ENCODE results near the gene DIAPH2. TPM values are rescaled to one million over a fixed set of nuclear protein-coding genes. Genes with fewer than 3 reads are reported as not detected.

Gene DIAPH2
- total RNA-seq, 1 experiment from 2014 or later, result 8.4 TPM

- no peak for DNase-seq (ENCODE audit: low read depth)
Observed at GRCh38 chrX:97050392-97050791, 365.8 kb downstream of the DIAPH2 start.

GRCh38 chrX:97057349-97057909 is 372.8 kb downstream of the DIAPH2 start:
- no peak for DNase-seq (ENCODE audit: low read depth)

- DNase-seq (ENCODE audit: low read depth), result no peak
Observed at GRCh38 chrX:97060020-97060419, 375.4 kb downstream of the DIAPH2 start.

- DNase-seq (ENCODE audit: low read depth), result peak; percentile 4
Observed at GRCh38 chrX:97065066-97065465, 380.4 kb downstream of the DIAPH2 start.

- DNase-seq (ENCODE audit: low read depth), result no peak
Observed at GRCh38 chrX:97065973-97066372, 381.3 kb downstream of the DIAPH2 start.

- DNase-seq (ENCODE audit: low read depth), result no peak
Observed at GRCh38 chrX:97066381-97066780, 381.7 kb downstream of the DIAPH2 start.

GRCh38 chrX:97070346-97070745 is 385.7 kb downstream of the DIAPH2 start:
- no peak for DNase-seq (ENCODE audit: low read depth)

- DNase-seq (ENCODE audit: low read depth), result no peak
Observed at GRCh38 chrX:97074400-97074799, 389.8 kb downstream of the DIAPH2 start.

- no peak for DNase-seq (ENCODE audit: low read depth)
Observed at GRCh38 chrX:97089116-97089515, 404.5 kb downstream of the DIAPH2 start.

GRCh38 chrX:97096385-97096784 is 411.7 kb downstream of the DIAPH2 start:
- DNase-seq (ENCODE audit: low read depth), result no peak

GRCh38 chrX:97102938-97103337 is 418.3 kb downstream of the DIAPH2 start:
- DNase-seq (ENCODE audit: low read depth), result no peak

GRCh38 chrX:97109730-97110129 is 425.1 kb downstream of the DIAPH2 start:
- DNase-seq (ENCODE audit: low read depth), result no peak

GRCh38 chrX:97117572-97117971 is 432.9 kb downstream of the DIAPH2 start:
- no peak for DNase-seq (ENCODE audit: low read depth)

GRCh38 chrX:97119474-97120109 is 434.9 kb downstream of the DIAPH2 start:
- DNase-seq (ENCODE audit: low read depth), result no peak

- no peak for DNase-seq (ENCODE audit: low read depth)
Observed at GRCh38 chrX:97123001-97123400, 438.4 kb downstream of the DIAPH2 start.

- peak; percentile 16 for DNase-seq (ENCODE audit: low read depth)
Observed at GRCh38 chrX:97126020-97126419, 441.4 kb downstream of the DIAPH2 start.

GRCh38 chrX:97132664-97133415 is 448.2 kb downstream of the DIAPH2 start:
- no peak for DNase-seq (ENCODE audit: low read depth)

- no peak for DNase-seq (ENCODE audit: low read depth)
Observed at GRCh38 chrX:97145934-97146333, 461.3 kb downstream of the DIAPH2 start.

- no peak for DNase-seq (ENCODE audit: low read depth)
Observed at GRCh38 chrX:97155816-97156215, 471.2 kb downstream of the DIAPH2 start.

GRCh38 chrX:97158269-97158668 is 473.6 kb downstream of the DIAPH2 start:
- DNase-seq (ENCODE audit: low read depth), result no peak

- DNase-seq (ENCODE audit: low read depth), result peak; percentile 0
Observed at GRCh38 chrX:97159916-97160800, 475.5 kb downstream of the DIAPH2 start.

GRCh38 chrX:97167333-97167732 is 482.7 kb downstream of the DIAPH2 start:
- no peak for DNase-seq (ENCODE audit: low read depth)
